HG03139 (cell line): ENCODE measurements around the gene TAOK2.
"Not testable (repeated sequence)": the region's sequence is repeated elsewhere in the genome, so short reads cannot be mapped to it uniquely, and the experiment has no call there.

ENCODE experiments used
- ATAC-seq: cut with Tn5 transposase; IDR thresholded peaks from one replicate; pipeline ENCODE4 v1.9.1; 2021; ENCODE audit not compliant: unreplicated experiment

TAOK2 gene

DNA sequence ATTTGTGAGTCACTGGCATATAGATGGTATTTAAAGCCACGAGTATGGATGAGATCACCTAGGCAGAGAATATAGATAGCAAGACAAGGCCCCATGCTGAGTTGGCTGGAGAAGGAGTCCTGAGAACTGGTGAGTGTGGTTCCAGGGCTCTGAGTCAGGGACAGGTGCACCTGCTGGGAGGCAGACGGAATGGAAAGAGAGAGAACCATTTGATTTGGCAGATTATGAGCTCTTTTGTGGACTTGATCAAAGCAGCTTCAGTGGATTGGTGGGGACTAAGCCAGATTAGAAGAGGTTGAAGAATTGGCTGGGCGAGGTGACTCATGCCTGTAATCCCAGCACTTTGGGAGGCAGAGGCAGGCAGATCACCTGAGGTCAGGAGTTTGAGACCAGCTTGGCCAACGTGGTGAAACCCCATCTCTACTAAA is 45.1 kb downstream of the TAOK2 start:
- no peak for ATAC-seq

DNA sequence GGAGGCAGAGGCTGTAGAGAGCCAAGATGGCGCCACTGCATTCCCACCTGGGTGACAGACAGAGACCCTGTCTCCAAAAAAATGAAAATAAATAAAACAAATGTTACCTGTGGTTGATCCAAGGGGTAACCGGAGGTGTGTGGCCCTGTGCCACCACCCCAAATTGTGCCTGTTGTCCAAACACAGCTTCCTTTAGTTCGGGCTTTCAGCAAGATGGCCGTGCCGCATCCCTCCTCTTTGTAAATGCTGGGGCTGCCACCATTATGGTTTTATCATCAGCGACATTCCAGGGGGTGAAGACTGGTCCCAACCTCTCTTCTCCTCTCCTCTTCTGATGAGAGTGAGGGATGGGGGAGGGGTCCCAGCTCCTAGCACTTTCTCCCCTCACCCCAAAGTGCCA is 49.2 kb downstream of the TAOK2 start, which contains the start of gene C16orf92:
Gene C16orf92, plus strand, starts transcription at position 312 of the 400 bp plus-strand sequence. CDS start 143 bp downstream, outside the sequence.
- ATAC-seq = no peak

DNA sequence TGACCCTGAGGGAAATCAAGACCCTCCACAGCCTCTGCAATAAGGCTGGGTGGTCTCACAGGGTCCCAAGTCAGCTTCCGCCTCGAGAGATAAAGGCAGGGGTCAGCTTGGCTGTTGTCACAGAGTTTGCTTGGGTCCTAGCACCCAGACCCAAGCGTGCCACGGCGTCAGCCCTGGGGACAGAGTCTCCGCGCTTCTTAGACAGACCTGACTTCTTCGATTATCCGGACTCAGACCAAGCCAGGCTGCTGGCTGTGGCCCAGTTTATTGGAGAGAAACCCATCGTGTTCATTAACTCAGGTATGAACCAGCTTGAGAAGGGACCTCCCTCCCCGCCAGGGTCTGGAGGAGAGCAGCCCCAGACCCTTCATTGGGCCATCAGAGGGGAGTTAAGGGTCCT is 49.9 kb downstream of the TAOK2 start:
- no peak for ATAC-seq

DNA sequence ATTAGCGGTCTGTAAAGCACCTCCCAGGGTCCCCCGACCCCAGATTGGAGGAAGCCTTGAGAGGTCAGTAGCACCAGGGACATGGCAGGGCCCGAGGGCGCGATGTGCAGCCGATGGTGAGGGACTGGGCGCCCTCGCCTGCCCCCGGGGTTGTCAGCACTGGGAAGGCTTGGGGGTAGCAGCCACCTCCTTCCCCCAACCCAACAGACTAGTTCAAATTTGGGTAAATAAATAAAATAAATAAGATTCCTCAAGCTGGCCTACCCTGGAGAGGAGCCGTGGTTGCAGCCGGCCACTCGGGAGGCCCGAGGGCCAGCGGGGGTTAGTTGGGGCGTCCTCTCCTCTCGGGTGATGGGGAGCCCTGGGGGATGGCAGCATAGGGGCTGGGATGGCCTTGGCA is 50.8 kb downstream of the TAOK2 start:
- ATAC-seq = no peak

DNA sequence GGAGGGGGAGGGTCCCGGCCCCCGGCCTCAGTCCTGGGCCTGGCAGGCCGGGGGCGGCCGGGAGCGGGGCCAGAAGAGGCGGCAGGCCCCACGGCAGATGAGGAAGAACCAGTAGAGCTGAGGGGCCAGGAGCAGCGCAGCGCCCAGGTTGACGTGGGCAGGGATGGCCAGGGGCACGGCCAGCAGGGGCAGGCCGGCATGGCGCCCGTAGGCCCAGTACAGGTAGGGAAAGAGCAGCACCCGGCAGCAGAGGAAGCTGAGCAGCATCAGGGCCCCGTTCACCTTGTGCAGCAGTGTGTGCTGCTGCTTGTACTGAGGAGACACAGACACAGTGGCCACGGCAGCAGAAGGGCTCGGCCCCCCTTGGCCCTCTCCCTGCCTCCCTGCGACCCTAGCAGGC is 51.5 kb downstream of the TAOK2 start:
- ATAC-seq = no peak

DNA sequence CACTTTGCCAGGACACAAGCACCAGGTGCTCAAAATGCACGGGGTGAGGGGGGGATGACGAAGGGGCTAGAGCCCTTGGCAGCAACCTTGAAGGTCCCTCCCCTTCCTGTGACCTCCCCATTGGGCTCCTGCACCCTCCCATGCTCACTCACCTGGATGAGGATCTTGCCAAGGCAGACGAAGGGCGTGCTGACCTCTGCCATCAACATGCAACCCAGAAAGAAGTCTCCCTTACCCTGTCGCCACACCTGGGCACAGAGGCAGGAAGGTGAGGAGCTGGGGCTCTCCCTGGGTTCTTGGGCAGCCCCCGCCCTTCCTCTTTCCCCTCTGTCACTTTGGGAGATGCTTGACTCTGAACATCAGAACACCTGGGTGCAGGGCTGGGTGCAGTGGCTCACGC is 51.9 kb downstream of the TAOK2 start:
- no peak for ATAC-seq

DNA sequence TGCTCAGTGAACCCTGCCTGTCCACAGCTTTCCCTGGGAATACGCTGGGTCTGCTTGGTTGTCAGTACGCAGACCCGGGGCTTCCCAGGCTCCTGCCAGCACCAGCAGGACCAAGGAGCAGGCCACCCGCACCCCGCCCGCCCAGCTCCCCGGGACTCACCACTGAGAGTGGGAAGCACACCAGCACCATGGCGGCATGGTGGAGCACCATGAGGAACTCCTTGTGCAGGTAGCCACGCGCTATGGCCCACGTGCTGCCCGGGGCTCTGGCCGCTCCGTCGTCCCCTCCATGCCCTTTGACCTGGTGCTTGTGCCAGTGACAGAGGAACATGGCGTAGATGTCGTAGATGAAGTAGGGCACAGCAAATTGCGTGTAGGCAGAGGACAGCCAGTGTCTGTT is 52.8 kb downstream of the TAOK2 start:
- ATAC-seq = no peak

DNA sequence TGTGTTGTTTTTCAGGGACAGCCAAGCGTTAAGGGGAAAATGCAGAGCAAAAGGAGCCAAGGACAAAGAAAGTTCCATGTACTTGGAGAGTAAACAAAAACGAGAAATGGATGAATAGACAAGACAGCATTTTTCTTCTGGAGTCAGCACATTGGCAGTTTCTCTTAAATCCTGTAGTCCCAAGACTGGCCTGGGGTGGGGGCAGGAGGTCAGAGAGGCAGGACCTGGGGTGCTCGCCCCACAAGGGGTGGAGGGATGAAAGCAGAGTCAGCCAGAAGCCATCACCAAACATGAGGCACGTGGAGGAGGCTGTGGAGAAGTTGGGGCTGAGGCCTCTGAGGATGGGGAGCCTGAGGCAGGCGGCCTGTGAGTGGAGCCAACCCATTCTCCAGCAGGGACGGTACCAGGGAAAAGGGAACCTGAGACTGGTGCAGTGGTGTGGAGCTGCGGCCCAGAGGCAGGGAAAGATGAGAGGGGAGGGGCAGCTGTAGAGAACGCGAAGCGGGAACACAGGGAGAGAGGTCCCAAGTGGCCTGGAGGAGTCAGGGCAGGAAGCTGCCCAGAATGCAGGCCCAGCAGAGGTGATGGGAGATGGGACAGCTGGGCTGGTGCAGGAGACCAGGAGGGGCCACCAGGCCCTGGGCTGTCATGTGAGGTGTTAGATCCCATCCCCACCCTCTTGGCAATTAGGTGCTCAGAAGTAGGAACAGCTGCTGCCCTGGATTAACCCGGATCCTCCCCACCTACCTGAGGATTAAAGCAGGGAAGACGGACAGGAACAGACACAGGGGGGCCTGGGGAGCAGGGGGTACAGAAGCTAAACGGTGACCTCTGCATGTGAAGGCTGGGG is 54.1 kb downstream of the TAOK2 start:
- no peak for ATAC-seq

DNA sequence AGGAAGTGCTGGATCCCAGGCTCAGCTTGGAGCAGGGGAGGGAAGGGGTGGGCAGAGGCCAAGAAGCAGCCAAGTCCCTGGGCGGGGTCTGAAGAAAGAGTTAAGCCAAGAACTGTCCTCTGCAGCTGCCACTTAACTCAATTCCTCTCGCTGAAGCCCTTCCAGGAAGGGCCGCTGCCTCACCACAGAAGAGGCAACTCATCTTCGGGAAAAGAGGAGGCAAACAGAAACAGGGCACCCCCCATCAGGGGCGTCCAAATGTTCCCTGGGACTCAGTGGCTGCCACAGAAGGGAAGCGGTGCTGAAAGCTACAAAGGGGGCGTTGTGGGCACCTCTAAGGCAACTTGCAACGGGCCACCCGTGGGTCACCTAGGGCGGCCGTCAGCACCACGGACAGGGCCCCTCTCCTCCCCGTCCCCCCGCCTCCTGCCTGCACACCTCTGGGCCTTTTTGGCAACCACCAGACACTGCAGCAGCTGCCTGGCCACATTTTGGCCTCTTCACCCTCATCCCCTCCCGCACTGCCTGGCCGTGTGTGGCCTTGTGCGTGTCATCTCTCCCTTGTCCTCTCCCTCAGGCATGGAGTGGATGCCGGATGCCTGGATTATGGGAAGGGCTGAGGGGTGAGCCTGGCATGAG is 54.9 kb downstream of the TAOK2 start:
- ATAC-seq = no peak

DNA sequence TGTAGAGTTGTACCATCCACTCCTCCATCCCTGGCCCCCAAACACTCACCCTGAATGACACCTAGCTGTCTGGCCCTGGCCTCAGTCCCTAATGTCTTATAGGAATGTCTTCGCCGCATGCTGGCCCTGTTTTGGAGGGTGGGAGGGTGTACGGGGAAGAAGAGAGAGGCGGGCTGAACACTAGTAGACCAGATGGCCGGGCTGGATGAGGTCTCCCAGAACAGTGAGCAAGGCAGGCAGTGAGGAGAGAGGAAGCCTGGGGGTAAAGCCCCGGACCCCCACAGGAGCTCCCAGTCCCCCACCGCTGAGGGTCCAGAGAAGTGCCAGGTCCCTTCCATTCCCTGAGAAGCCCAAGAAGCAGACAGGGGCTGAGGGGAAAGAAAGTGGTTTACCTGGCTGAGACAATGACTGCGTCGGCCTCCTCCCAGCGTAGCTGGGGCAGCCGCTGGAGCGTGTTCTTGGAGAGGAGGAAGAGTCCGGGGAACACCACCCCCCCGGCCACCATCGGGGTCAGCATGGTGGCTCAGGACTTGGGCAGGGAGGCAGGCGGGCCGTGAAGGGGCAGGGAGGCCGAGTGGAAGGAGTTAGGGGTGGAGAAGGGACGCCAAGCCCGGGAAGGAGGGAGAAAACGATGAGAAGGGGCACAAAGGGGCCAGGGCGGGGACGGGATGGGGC is 56.5 kb downstream of the TAOK2 start:
- ATAC-seq = no peak

DNA sequence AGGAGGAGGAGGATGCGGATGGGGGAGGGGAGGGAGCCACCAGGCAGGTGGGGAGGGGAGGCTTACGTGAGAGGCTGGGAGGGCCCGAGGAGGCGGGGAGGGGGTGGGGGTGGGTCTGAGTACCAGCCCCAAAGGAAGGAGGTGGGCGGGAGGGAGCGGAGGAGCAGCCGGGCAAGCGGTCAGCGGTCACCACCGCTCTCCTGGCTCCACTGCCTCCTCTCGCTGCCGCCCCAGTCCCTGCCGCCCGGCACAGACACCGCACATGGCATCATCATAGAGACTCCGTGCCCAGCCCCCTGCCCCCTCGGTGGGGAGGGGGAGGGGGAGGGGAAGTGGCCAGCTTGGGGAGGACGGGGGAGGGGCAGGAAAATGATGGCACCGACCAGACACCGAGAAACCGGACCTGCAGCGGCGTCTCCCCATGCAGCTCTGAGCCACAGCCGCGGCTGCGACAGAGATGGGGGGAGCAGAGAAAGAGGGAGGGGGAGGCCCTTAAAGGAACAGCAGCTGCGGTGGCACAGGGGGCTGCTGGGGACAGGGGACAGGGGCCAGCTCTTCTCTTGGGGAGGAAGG is 57.3 kb downstream of the TAOK2 start, which contains the start of gene TLCD3B:
Gene TLCD3B, minus strand, starts transcription at position 431 of the 573 bp plus-strand sequence. CDS start 744 bp downstream, outside the sequence.
- ATAC-seq = no peak

DNA sequence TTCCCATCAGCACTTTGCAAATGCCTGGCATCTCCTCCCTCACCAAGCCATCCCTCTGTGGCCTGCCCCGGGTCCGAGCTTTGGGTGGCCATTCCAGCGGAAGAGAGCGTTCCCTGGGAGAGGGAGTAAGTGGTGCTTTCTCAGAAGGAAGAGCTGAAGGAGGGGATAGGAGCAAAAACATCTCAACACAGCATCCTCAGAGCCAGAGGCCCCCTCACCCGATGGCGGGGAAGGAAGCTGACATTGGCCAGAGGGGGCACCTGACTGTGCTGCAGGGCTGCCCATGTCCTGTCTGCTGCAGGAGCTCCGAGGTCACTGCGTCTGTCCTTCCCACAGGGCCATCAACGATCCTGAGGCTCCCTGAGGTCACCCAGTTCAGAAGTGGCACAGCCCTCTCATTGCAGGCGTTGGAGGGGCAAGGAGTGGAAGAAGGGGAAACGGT is 57.8 kb downstream of the TAOK2 start:
- ATAC-seq = no peak

DNA sequence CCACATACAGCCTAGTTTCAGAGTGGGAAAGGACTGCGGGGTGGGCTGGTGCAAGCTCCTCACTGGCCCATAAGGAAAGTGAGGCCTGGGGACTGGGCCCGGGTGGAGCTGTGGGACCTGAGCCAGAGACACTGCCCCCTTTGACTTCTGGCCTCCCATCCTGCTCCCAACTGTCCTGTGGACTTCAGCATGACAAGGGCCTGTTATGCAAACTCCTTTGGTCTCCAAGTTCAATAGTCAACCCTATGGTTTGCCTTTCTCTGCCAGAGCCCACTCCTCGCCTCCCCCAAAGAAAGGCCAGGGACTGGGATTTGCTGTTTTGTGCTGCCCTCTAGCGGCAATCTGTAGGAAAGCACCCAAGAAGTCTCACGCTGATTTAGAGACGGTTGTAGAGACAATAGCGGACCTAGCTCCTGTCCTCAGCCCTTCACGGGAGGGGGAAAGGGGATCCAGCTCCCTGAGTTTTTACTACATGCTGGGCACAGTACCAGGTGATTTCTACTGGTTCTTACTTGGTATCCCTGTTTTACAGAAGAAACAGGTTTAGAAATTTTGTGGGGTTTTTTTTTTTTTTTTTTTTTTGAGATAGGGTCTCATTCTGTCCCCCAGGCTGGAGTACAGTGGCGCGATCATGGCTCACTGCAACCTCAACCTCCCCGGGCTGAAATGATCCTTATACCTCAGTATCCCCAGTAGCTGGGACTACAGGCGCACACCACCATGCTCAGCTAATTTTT is 58.6 kb downstream of the TAOK2 start:
- ATAC-seq = no peak

DNA sequence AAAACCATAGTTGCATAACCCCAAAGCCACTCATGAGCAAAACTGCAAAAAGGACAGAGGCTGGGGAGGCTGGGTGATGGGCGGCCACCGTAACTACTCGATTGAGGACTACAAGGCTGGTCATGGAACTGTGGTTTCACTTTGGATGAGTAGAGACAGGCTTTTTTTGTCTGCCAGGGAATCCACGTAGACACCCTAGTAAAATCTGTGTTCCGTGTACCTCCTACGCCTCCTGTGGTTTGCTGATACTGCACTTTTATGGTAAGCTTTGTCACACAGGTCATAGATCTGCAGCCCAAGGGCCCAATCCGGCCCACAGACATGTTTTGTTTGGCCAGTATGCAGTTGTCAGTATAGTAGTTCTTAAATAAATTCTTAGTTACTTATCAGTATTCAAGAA is 59.6 kb downstream of the TAOK2 start:
- ATAC-seq = no peak

DNA sequence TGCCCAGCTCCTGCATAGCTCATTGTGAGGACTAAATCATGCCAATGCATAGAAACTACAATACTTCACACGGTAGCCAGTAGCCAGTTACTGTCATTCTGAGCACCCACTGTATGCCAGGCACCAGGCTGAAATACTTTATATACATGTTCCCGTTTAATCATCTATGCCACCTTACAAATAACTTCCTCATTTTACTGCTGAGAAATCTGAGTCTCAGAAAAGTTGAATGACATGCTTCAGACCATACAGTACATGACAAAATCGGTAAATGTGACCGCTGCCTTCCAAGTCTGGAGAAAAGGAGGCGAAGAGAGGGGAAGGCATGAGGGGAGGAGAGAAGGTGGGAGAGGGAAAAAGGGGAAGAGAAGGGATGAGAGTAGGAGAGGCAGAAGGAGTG is 66.6 kb downstream of the TAOK2 start:
- ATAC-seq = no peak

DNA sequence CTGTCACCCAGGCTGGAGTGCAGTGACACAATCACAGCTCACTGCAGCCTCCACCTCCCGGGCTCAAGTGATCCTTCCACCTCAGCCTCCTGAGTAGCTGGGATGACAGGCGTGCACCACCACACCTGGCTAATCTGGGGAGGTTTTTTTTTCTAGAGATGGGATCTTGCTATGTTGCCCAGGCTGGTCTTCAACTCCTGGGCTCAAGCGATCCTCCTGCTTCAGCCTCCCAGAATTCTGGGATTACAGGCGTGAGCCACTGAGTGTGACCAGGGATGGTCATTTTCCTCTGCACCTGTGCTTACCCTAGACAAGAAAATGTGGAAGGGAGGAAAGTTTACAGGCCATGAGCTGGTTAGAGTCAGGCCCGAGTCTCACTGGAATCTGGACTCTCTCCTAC is 67.0 kb downstream of the TAOK2 start:
- ATAC-seq = not testable (repeated sequence)

DNA sequence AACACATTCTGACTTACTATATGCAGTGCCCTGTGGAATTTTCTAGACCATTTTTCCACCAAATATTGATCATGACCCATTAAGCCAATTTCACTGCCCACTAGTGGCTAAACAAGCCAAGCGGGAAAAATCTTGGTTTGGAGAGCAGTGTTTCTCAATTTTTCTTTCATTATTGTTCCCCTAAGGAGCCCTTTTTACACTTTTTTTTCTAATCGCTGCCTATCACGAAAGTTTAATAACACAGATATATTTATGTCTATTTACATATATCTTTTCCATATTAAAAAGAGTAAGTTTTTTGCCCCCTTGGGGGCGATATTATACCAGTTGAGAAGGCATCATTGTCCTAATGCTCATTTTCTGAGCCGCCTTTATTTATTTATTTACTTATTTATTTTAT is 68.2 kb downstream of the TAOK2 start:
- ATAC-seq = no peak
